Measurements from ENCODE around the gene OR4A15. TPM values are rescaled to one million over a fixed set of nuclear protein-coding genes. Genes with fewer than 3 reads are reported as not detected.

The OR4A15 gene
- total RNA-seq, 1 experiment from 2014 or later = not detected

DNA sequence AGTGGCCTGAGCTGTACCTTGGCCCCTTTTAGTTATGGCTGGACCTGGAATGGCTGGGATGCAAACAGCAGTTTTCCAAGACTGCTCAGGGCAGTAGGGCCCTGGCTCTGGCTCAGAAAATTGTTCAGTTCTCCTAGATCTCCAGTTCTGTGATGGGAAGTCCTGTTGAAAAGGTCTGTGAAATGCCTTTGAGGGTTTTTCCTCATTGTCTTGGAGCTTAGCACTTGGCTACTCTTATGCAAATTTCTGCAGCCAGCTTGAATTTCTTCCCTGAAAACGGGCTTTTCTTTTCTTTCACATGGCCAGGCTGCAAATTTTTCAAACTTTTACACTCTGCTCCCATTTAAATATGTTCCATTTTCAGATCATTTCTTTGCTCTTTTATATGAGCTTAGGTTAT, 33.2 kb downstream of the OR4A15 start:
- ChIA-PET CTCF (no interaction called here), POLR2A (no interaction called here)
- intact Hi-C loops (cut with micrococcal nuclease; ENCODE audit: unreplicated experiment) = no loop called here
- in situ Hi-C loops (cut with HindIII; ENCODE audit: low pct_unique_long_range_greater_than_20kb, low sequenced_read_pairs) = no loop called here
- H3K9me3 ChIP-seq (ENCODE audit: control insufficient read depth, insufficient read depth, low read depth, low read length) = no peaks in the 10 kb centered on the region
- H3K27me3 ChIP-seq (ENCODE audit: control insufficient read depth, insufficient read depth, low read length) = no peaks in the 10 kb centered on the region
- no peak overlapping the region for H3K4me3 ChIP-seq (ENCODE audit: low read depth in 2 of 2, low read length in 2 of 2)
- TF ChIP-seq TCF7L2 (IDR thresholded peaks at IDR 0.05; ENCODE audit: low read depth, low read length) = no peak
- TF ChIP-seq, protein P1, sequence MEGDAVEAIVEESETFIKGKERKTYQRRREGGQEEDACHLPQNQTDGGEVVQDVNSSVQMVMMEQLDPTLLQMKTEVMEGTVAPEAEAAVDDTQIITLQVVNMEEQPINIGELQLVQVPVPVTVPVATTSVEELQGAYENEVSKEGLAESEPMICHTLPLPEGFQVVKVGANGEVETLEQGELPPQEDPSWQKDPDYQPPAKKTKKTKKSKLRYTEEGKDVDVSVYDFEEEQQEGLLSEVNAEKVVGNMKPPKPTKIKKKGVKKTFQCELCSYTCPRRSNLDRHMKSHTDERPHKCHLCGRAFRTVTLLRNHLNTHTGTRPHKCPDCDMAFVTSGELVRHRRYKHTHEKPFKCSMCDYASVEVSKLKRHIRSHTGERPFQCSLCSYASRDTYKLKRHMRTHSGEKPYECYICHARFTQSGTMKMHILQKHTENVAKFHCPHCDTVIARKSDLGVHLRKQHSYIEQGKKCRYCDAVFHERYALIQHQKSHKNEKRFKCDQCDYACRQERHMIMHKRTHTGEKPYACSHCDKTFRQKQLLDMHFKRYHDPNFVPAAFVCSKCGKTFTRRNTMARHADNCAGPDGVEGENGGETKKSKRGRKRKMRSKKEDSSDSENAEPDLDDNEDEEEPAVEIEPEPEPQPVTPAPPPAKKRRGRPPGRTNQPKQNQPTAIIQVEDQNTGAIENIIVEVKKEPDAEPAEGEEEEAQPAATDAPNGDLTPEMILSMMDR (IDR thresholded peaks at IDR 0.05) = no peak
- TF ChIP-seq, protein P2, sequence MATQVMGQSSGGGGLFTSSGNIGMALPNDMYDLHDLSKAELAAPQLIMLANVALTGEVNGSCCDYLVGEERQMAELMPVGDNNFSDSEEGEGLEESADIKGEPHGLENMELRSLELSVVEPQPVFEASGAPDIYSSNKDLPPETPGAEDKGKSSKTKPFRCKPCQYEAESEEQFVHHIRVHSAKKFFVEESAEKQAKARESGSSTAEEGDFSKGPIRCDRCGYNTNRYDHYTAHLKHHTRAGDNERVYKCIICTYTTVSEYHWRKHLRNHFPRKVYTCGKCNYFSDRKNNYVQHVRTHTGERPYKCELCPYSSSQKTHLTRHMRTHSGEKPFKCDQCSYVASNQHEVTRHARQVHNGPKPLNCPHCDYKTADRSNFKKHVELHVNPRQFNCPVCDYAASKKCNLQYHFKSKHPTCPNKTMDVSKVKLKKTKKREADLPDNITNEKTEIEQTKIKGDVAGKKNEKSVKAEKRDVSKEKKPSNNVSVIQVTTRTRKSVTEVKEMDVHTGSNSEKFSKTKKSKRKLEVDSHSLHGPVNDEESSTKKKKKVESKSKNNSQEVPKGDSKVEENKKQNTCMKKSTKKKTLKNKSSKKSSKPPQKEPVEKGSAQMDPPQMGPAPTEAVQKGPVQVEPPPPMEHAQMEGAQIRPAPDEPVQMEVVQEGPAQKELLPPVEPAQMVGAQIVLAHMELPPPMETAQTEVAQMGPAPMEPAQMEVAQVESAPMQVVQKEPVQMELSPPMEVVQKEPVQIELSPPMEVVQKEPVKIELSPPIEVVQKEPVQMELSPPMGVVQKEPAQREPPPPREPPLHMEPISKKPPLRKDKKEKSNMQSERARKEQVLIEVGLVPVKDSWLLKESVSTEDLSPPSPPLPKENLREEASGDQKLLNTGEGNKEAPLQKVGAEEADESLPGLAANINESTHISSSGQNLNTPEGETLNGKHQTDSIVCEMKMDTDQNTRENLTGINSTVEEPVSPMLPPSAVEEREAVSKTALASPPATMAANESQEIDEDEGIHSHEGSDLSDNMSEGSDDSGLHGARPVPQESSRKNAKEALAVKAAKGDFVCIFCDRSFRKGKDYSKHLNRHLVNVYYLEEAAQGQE (IDR thresholded peaks at IDR 0.05; ENCODE audit: insufficient read depth in 1 of 2, low read depth in 2 of 2, low read length in 1 of 2) = no peak
- TF ChIP-seq SIN3A (IDR thresholded peaks at IDR 0.05; ENCODE audit: borderline replicate concordance, insufficient read depth, low read depth, low read length) = no peak
- TF ChIP-seq POLR2AphosphoS5 (IDR thresholded peaks at IDR 0.05; ENCODE audit: low read depth, low read length) = no peak
- H3K4me1 ChIP-seq (ENCODE audit: control insufficient read depth, insufficient read depth, low read length) = no peaks in the 10 kb centered on the region
- no peak overlapping the region for H3K27ac ChIP-seq (ENCODE audit: low read length)
- BruUV-seq (replicated peaks) = no TSS peak
- H3K36me3 ChIP-seq (ENCODE audit: control insufficient read depth, insufficient read depth, low read length) = no peaks in the 10 kb centered on the region
- no peak for ATAC-seq
- DNase-seq (ENCODE audit: low read depth, low spot score) = no peak

Other genes with a start within 250 kb of the OR4A15 start
- gene TRIM48, start 105.8 kb upstream of the OR4A15 start, total RNA-seq (2021; ENCODE audit: unreplicated experiment) = not detected
- not detected for gene OR4A16, start 24.8 kb upstream of the OR4A15 start, total RNA-seq (2021; ENCODE audit: unreplicated experiment)
- gene OR4C15, start 186.5 kb downstream of the OR4A15 start, total RNA-seq (2021; ENCODE audit: unreplicated experiment) = not detected
- not detected for gene OR4C16, start 204.2 kb downstream of the OR4A15 start, total RNA-seq (2021; ENCODE audit: unreplicated experiment)
- not detected for gene OR4C11, start 239.7 kb downstream of the OR4A15 start, total RNA-seq (2021; ENCODE audit: unreplicated experiment)